GM18858 (cell line): ENCODE measurements around the gene D2HGDH.
A peak's percentile ranks its signal among the peaks of the same experiment; 100 is the strongest.
"Not testable (repeated sequence)": the region's sequence is repeated elsewhere in the genome, so short reads cannot be mapped to it uniquely, and the experiment has no call there.

Source experiments
- ATAC-seq: cut with Tn5 transposase; IDR thresholded peaks from one replicate; pipeline ENCODE4 v1.9.1; 2021; ENCODE audit not compliant: unreplicated experiment

Gene D2HGDH

DNA sequence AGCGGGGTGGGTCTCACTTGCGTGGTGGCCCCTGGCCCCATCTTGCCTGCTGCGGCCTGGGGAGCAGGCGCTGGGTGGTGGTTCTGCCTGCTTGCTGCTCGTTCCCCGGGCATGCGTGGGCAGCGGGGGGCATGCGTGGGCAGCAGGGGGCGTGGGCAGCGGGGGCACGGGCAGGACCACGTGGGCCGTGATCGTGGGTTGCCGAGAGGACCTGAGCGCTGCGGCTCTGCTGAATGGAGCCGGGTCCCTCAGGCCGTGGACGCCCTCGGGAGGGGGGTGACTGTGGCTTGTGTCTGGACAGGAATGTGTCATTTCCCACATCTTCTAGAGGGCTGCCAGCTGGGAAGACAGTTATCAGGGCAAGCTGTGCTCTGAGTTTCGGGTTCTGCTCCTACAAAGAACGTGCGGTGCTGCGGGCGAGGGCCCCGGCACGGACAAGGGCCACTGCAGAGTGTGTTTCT, 33.9 kb downstream of the D2HGDH start:
- ATAC-seq, result no peak

DNA sequence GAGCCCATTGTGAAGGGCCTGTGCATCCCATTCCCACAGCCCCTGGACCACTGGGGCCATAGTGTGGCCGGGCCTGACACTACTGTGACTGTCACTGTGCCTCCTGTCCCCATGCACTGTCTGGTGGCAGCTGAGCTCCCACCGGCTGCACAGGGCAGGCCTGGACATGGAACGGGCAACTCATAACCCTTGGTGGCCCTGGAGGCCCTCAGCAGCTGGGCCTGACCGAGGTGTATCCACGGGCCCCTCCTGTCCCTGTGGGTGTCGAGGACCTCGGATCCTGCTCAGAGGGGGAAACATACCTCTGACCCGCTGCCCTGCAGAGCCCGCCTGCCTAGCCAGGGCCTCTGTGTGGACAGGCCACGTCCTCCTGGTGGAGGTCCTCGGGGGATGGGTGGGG, 34.4 kb downstream of the D2HGDH start:
- ATAC-seq, result no peak

- no peak for ATAC-seq
These were observed 35.4 kb downstream of the D2HGDH start for GRCh38 chr2:241769819-241770184.

DNA sequence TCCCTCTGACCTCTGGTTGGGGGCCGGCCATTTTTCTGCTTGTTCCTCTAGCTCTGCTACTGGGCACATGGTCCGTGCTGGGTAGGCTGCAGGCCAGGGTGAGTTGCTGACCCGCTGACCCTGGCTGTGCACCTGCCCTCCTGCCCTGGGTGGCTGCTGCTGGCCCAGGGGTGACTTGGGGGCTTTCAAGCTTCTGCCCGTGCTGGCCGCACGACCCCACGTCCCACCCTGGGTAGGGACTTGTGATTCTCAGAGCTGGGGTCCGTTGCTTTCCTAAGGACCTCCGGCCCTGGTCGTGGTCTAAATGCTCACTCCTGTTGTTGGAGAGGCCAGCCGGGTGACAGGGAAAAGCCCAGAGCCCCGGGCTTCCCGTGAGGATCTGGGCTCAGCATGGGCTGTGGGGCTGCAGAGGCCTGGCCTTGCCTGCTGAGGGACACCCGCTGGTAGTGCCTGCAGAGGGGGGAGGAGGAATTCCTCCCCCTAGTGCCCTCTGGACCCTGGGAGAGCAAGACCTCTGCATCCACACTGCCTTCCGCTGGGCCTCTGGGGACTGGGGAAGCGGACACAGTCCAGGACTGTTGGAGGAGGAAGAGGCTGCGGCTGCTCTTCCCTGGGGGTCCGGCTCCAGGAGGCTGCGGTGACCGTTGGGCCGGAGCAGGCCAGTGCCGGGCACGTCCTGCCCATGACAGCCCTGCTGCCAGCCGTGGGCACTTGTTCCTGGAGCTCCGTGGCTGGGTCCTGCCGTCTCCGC, 35.9 kb downstream of the D2HGDH start:
- ATAC-seq, result no peak

DNA sequence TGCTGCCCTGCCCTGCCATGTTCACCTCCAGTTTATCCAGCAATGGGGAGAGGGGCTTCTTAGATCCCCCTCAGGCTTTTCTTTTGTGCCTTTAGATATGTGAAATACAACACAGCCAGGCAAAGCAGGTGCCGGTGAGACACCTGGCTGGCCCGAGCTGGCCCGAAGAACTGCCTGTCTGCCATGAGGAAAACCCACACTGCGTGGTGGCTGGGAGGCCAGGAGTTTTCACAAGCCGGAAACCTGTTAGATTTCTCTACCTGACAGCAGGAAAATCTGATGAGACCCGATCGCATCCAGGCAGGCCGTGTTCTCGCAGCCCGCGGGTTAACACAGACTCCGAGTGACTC, 36.5 kb downstream of the D2HGDH start:
- no peak for ATAC-seq

- ATAC-seq, result no peak
These were observed 37.0 kb downstream of the D2HGDH start for GRCh38 chr2:241771286-241772062.

DNA sequence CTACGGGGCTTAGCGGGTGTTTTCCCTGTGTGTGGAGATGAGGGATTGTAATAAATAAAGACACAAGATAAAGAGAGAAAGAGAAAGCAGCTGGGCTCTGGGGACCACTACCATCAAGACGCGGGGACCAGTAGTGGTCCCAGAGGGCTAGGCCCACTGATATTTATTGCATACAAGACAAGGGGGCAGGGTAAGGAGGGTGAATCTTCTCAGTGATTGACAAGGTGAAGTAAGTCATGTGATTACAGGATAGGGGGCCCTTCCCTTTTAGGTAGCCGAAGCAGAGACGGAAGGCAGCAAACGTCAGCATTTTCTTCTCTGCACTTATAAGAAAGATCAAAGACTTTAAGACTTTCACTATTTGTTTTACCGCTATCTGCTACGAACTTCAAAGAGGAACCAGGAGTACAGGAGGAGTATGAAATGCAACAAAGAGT, 37.7 kb downstream of the D2HGDH start:
- no peak for ATAC-seq

GRCh38 chr2:241773511-241774418, 39.3 kb downstream of the D2HGDH start:
- ATAC-seq, result no peak

GRCh38 chr2:241774419-241775222, 40.2 kb downstream of the D2HGDH start:
- no peak for ATAC-seq

- no peak for ATAC-seq
These were observed 41.1 kb downstream of the D2HGDH start for GRCh38 chr2:241775223-241776177.

DNA sequence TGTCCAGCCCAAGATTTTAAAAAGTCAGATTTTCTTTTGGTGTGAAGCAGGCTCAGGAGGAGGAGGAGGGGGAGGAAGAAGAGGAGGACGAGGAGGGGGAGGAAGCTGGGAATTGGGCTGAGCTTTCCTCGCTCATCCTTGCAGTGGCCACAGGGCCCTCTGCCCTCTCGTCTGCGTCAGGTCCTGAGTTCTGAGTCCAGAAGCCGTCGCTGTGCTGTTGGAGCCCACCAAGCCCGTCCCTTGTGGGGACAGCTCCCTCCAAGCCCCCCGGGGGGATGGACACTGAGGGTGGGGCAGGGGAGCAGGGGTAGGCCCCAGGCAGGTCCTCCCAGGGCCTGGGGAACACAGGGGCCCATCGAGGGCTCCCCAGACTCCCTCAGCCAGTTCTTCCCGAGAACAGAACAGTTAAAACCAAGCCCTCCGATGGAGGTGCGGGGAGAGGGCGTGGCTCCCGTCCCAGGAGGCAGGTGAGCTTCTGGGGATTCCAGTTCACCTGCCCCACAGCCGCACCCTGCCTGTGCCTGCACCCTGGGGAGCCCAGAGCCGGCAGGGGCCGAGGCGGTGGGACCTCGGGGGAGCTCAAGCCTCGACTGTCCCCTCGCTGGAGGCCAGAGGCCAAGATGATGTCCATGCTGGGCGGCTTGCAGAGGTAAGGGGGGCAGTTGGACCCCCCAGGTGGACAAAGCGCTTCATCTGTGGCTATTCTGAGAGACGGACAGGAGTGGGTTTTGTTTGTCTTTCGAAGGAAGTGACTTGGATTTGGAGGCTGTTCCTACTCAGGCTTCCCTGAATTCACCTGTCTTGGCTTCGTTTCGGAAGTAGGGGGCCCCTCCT, 42.1 kb downstream of the D2HGDH start, which contains the start of gene GAL3ST2:
Gene GAL3ST2 (plus strand): TSS at position 487 of the 834 bp plus-strand sequence. CDS start 134 bp downstream, at position 621.
- no peak for ATAC-seq

GRCh38 chr2:241777170-241777685, 42.8 kb downstream of the D2HGDH start:
- ATAC-seq, result no peak

DNA sequence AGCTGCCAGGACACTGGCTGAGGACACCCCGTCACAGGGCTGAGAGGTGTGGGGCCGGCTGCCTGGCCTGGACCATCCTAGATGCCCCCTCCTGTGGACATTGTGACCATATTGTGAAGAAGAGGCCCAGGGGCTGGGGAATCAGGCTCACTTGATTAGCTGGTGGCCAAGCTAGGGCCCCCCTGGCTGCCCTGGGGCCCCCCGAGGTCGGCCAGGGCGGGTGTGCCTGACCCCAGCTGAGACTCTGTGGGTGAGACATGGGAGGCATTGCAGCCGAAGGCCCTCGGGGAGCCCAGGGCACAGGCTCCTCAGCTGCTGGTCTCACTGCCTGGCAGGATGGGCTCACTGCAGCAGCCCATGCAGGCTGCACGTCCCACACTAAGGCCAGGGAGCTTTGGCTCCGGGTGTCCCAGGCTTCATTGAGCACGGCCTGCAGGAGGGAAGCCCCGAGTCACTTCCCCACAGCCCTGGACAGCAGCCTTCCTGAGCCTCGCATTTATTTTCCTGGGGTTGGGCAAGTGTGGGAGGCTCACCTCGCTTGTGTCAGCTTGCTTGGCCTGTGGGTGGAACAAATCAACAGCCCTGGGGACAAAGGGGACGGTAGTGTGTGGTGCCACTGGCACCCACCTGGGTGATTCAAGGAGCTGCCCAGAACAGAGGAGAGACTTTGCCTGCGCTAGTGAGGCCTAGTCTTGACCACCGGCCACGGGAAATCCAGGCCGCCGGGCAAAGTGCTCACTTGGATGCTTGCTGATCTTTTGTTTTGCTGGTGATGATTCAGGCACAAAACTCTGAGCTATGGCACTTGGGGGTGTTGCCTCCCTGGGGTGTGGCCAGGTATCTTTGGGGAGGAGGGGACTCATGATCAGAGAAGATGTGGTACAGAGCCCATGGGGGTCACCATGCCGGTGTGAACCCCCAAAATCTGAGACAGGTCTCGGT, 43.5 kb downstream of the D2HGDH start:
- no peak for ATAC-seq

- ATAC-seq, result no peak
These were observed 46.6 kb downstream of the D2HGDH start for GRCh38 chr2:241780939-241781569.

- ATAC-seq, result not testable (repeated sequence)
These were observed 47.6 kb downstream of the D2HGDH start for GRCh38 chr2:241782053-241782452.

GRCh38 chr2:241788135-241788534, 53.7 kb downstream of the D2HGDH start:
- no peak for ATAC-seq

DNA sequence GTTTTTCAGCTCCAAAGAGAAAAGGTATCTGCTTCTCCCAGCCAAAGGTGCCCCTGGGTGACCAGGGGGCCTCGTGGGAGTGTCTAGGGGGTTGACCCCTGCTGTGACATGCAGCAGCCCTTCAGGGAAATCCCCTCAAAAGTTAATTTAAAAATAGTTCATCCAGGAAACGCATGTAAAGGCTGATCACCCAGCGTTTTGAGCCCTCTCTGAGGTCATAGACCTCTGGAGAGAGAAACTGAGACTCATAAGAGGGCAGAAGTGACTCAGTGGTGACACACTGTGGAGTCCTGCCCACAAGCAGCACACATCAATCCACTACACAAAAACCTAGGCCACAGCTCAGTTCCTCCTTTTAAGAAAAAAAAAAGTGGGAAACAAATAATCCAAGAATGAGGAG, 54.1 kb downstream of the D2HGDH start:
- peak; percentile 62 for ATAC-seq
